ENCODE measurements around the gene NOS2.
"Not testable (repeated sequence)": the region's sequence is repeated elsewhere in the genome, so short reads cannot be mapped to it uniquely, and the experiment has no call there.

Gene NOS2

GRCh38 chr17:27783440-27784350 lies 16.6 kb downstream of the NOS2 start:
- no peak for FAIRE-seq

GRCh38 chr17:27782791-27783206 lies 17.5 kb downstream of the NOS2 start:
- FAIRE-seq, result no peak

DNA sequence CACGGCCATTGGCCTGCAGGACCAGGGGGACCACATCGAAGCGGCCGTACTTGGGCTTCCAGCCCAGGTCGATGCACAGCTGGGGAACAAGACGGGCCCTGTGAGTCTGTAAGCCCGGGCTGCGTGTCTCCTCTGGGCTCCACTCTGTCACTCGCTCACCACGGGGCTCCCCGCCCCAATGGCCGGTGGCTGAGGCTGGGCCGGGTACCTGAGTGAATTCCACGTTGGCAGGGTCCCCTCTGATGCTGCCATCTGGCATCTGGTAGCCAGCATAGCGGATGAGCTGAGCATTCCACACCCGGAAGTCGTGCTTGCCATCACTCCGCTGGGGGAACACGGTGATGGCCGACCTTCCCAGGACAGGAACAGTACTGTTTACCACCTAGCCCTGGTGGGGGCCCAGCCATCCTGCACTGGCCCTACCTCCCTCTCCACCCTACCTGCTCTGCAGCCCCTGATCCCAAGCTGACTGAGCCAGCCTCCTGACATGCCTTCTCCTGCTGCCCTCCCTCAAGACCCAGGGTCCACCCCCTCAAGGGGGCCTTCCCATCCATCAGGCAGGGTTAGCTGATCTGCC lies 19.4 kb downstream of the NOS2 start:
- FAIRE-seq, result no peak

DNA sequence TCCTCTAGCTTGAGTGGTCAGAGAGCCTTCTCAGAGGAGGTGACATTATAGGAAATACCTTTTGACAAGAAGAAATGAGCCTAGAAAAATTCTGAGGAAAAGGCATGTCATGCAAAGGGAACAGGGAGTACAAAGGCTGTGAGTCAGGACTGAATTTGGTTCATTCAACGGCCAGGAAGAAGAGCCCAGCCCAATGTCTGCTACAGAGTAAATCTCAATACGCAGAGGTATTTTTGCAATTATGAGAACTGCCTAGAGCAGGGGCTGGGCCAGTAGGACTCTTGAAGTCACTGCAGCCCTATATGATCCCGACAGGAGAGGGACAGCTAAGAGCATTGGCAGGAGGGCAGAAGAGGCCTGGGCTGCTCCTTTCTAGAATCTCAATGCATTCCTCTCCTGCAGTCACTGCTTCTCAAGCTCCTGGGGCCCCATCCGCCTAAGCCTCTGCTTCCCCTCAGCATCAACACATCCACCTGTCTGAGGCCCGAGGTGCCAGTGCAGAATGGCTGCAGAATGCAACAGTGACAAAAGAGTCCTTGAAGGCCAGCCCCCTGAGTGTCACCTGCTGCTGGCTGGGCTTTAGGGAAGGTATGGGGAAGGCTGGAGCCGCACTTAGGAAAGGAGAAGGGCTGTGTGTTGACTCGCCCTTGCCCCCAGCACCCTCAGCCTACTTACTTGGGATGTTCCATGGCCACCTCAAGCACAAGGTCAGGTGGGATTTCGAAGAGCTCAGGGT lies 20.1 kb downstream of the NOS2 start:
- FAIRE-seq, result no peak

DNA sequence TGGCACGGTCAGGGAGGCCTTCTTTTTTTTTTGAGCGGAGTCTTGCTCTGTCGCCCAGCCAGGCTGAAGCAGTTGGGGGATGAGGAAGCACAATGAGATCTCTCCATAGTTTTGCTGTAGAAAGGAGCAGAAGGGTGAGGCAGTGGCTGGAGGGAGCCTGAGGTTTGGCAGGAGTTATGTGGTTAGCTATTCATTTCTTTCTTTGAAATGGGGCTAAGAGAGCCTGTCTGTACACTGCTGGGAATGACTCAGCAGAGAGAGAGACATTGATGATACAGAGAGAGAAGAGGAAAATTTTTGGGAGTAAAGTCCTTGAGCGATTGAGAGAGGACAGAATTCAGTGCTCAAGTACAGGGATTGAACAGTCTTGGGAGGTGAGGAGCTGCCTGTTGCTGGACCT lies 22.1 kb downstream of the NOS2 start:
- no peak for FAIRE-seq

GRCh38 chr17:27776882-27777624 lies 23.3 kb downstream of the NOS2 start:
- FAIRE-seq, result no peak

DNA sequence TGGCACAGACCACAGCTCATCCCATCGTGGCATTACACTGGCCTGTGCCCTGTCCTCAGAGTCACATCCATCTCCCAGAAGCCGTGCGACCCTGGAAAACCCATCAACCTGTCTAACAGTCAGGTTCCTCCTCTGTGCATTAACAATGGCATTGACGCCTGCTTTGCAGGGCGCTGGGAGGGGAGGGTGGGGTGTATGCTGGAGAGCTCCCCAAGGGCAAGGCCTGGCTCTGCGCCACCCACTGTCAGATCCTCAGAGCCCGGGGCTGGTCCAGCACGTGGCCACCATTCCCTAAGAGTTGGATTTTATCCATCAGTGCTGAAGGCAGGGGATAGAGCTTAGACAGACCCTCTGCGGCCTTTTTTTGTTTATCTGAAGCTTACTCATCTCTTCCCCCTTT lies 28.7 kb downstream of the NOS2 start:
- FAIRE-seq, result no peak

- no peak for FAIRE-seq
Observed at GRCh38 chr17:27770877-27771276, 29.5 kb downstream of the NOS2 start.

GRCh38 chr17:27768858-27769410 lies 31.4 kb downstream of the NOS2 start:
- FAIRE-seq, result no peak

GRCh38 chr17:27766438-27766837 lies 33.9 kb downstream of the NOS2 start:
- no peak for FAIRE-seq

DNA sequence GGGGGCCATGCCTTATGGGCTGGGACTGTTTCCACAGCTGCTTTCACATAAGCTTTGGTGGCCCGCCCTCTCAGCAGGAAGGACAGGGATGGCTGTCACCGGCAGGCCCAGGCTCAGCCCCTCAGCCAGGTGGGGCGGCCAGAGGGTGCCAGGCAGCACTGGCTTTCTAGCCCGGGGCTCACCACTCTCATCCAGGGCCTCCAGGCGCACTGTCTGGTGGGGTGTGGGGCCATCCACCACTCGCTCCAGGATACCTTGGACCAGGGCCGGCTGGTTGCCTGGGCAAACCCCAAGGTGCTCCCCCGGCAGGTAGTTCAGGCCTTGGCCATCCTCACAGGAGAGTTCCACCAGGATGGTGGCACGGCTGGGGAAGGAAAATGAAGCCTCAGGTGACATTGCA lies 35.0 kb downstream of the NOS2 start:
- no peak for FAIRE-seq

- FAIRE-seq, result no peak
Observed at GRCh38 chr17:27764589-27764988, 35.7 kb downstream of the NOS2 start.

GRCh38 chr17:27762527-27763305 lies 37.6 kb downstream of the NOS2 start:
- no peak for FAIRE-seq

DNA sequence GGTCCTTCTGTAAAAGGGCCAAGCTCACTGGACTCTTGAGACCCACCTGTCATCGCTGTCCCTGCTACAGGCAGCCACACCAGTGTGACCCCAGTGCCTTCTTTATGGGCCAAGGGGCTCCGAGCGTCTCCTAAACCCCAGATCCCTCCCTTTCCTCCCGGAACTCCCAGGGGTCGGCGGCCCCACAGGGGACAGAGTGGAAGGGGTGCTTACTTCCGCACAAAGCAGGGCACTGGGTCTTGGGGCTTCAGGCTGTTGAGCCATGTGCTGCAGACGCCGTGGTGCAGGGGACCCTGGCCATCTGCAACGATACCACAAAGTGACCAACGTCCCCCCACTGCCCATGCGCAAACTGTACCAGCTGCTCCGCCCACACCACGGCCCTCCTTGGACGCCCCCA lies 39.4 kb downstream of the NOS2 start:
- not testable (repeated sequence) for FAIRE-seq

DNA sequence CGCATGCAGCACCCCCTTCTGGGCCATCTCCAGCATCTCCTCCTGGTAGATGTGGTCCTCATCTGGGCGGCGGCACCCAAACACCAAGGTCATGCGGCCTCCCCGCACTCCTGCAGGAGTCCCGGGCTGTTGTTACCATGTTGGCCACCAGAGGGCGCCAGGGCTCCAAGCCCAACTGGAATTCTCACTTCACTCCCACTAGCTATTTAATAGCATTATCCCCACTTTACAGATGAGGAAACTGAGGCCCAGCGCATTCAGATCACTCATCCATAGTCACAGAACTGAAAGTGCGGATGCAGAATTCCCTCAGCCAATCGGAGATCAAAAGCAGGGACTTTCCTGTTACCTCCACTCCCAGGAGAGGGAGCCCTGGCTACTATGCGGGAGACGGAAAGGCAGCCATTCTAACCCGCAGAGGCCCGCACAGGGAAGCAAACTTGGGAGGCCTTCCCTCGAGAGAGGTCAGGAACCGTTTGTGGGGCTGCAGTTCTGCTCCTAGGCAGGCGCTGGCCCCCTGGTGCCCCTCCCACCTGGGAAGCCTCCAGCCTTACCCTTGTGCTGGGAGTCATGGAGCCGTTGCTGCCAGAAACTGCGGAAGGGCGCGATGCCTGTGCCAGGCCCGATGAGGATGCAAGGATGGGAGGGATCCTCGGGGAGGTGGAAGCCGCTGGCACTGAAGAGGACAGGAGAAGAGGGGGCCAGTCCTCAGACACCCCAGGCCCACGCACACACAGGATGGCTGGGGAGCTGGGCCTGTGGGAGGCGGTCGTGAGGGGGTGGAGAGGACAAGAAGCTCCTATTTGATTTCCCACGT lies 40.1 kb downstream of the NOS2 start:
- no peak for FAIRE-seq

DNA sequence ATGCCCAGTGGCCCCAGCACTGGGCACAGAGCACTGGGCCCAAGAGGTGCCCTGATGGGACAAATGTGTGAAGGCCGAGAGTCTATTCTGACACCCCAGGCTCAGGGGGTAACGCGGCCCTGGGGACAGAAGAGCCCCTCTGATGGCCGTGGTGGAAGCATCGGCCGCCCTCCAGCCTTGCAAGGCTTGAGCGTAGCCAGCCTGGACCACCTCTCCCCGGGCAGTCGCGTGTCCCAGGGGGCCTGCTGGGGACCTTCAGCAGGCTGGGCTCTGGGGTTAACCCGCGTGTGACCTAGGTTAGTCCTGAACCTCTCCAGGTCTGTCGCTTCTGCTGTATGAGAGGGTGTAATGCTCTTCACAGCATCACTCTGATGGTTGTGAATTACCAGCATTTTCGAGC lies 40.8 kb downstream of the NOS2 start:
- FAIRE-seq, result no peak

- FAIRE-seq, result peak; percentile 80
Observed at GRCh38 chr17:27756467-27757371, 43.6 kb downstream of the NOS2 start.

GRCh38 chr17:27755706-27756466 lies 44.4 kb downstream of the NOS2 start:
- FAIRE-seq, result no peak

- FAIRE-seq, result no peak
Observed at GRCh38 chr17:27754549-27754948, 45.8 kb downstream of the NOS2 start.

Measured in A204.1 (cell line).